ENCODE results near the gene GOLGA8H. TPM values are rescaled to one million over a fixed set of nuclear protein-coding genes. Genes with fewer than 3 reads are reported as not detected.
"Not testable (repeated sequence)": the region's sequence is repeated elsewhere in the genome, so short reads cannot be mapped to it uniquely, and the experiment has no call there.

Gene GOLGA8H
- total and polyA plus RNA-seq, 2 of the 8 experiments (the other 6 are each of a cell fraction or from before 2014, with no cell fraction given) = 0.26 to 1.4 TPM

DNA sequence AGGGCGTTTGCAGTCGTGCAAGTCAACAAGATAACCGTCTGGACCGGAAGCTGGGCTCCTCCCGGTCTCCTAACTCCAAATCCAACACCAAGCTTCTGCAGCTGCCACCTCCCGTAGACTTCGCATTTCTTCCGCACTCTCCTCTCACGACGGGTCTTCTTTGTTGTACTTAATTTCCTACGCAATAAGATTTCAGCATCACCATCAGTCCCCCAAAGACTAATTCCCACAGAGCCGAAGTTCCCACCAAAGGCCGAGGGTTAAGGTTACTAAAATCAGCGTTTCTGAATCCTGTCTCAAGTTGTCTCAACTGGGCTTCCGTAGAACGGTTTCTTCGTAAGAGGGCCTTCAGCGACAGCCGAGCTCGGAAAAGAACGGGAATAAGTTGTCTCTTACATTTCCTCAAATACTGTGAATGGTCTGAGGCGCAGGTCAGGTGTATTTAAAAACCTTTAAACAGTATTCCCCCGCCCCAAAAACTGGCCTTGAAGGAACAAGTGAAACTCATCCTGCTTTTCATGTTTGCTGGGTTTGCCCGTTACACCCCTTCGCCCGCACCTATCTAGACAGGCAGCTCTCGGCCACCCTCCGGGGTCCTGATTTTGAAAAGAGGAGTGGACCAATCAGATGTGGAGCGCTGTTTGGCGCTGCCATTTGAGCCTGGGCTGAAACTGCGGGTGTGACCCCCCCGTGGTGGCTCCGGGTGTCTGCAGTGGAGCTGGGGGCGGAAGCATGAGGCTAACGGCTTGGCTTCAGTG lies 21.8 kb downstream of the GOLGA8H start, which contains the start of gene ARHGAP11B:
TSS of gene ARHGAP11B (plus strand) at position 693 of the 758 bp plus-strand sequence.
- Histone ChIP-seq H4K5ac (ENCODE audit: insufficient read length, low read depth, low read length) (peak within 1 kb of the TSS; percentile 60), H3K9ac (replicated peaks in 1 of 4; ENCODE audit: extremely low read depth in 1 of 4, low read depth in 3 of 4, low read length in 3 of 4) (peak within 1 kb of the TSS; percentile 34 to 93 (median 70)), H2AFZ (ENCODE audit: low read length) (peak within 1 kb of the TSS; percentile 42; the same call in 1 of the 2 replicates), H3K79me2 (ENCODE audit: control insufficient read depth in 1 of 2, insufficient read depth in 2 of 2, low read length in 2 of 2) (peaks cover 0 to 41% of the 10 kb centered on the region in 2 experiments; a peak in 3 of 4 replicates), H3K4me3 (ENCODE audit: extremely low read depth in 1 of 4, insufficient read depth in 2 of 4, low read depth in 3 of 4, low read length in 4 of 4) (peak within 1 kb of the TSS; percentile 73 to 95 (median 79)), H3K4me2 (ENCODE audit: insufficient read depth in 1 of 2, low read depth in 2 of 2, low read length in 2 of 2) (peak within 1 kb of the TSS; percentile 60 to 68), H2BK5ac (ENCODE audit: low read depth, low read length) (peak within 1 kb of the TSS; percentile 66; the same call in 1 of the 2 replicates), H3K27ac (ENCODE audit: low read depth, low read length) (peak within 1 kb of the TSS; percentile 73; the same call in 1 of the 2 replicates)
- FAIRE-seq; H3K56ac ChIP-seq (replicated peaks; ENCODE audit: insufficient read length, low read depth, low read length); H3K4me1 ChIP-seq (replicated peaks in 1 of 4; ENCODE audit: control insufficient read depth in 3 of 4, insufficient read depth in 4 of 4, low read length in 3 of 4); H4K91ac ChIP-seq (replicated peaks; ENCODE audit: insufficient read length, low read length); H4K20me1 ChIP-seq (replicated peaks in 1 of 2; ENCODE audit: control insufficient read depth in 1 of 2, insufficient read depth in 2 of 2, low read length in 2 of 2); H3K18ac ChIP-seq (ENCODE audit: extremely low read depth, low read length); H2BK120ac ChIP-seq (replicated peaks; ENCODE audit: low read depth, low read length); CTCF ChIA-PET (ENCODE audit: partially characterized antibody); H2BK12ac ChIP-seq (ENCODE audit: low read depth, low read length); H2AK5ac ChIP-seq (ENCODE audit: low read depth, low read length); POLR2A ChIA-PET (ENCODE audit: partially characterized antibody); H2BK20ac ChIP-seq (ENCODE audit: low read length); H3K23me2 ChIP-seq (ENCODE audit: low read depth, low read length); H2BK15ac ChIP-seq (ENCODE audit: low read length); H3K9me3 ChIP-seq (ENCODE audit: insufficient read depth in 2 of 2, low read depth in 1 of 2, low read length in 1 of 2); H3K14ac ChIP-seq (ENCODE audit: insufficient read length); H3K23ac ChIP-seq (ENCODE audit: insufficient read length); H3K27me3 ChIP-seq (replicated peaks in 1 of 4; ENCODE audit: control insufficient read depth in 3 of 4, extremely low read depth in 1 of 4, insufficient read depth in 3 of 4, low read length in 3 of 4); H3K36me3 ChIP-seq (ENCODE audit: control insufficient read depth in 2 of 4, insufficient read depth in 4 of 4, low read length in 3 of 4); H3K79me1 ChIP-seq (ENCODE audit: low read depth, low read length); H3K4ac ChIP-seq (replicated peaks; ENCODE audit: insufficient read length, low read depth, low read length); H4K8ac ChIP-seq (ENCODE audit: extremely low read depth, insufficient read depth, low read length): not testable (repeated sequence)
- TF ChIP-seq SIN3A (conservative IDR thresholded peaks at IDR 0.05 in 1 of 2, IDR thresholded peaks at IDR 0.05 in 1 of 2; ENCODE audit: low read depth in 1 of 2, low read length in 2 of 2) (0 out of 4 replicates have a peak, but pooled peaks of 1 of the 2 experiments have one; percentile 11), SP4 (IDR thresholded peaks at IDR 0.05; ENCODE audit: low read length) (peak; percentile 97)
- WGBS, 2 experiments (ENCODE audit: extremely low coverage in 1 of 2, insufficient coverage in 1 of 2, insufficient read length in 1 of 2, insufficient replicate concordance in 2 of 2, low coverage in 1 of 2, low lambda C conversion rate in 2 of 2, missing lambda C conversion rate in 1 of 2) = 0% methylated on average over 34 of the region's 35 CpGs; no CpG with 5 or more reads in 1 of the 2 experiments
- peak; percentile 78 to 94 for DNase-seq (ENCODE audit: low read depth in 1 of 2, low spot score in 2 of 2)
